Stimulated activated CD4-positive, alpha-beta T cell treated with anti-CD3 and anti-CD28 coated beads, Interleukin-4, amount 100 ng/mL, for 4 hours (primary cell): ENCODE data around the gene ZNF222.

Source experiments
- DNase-seq, 2 experiments: peaks; one replicate each; pipeline ENCODE4 v3.0.0-alpha.2; 2020

The ZNF222 gene

GRCh38 chr19:44025217-44025936, at the start of gene ZNF222:
ZNF222 (plus strand) TSS chr19:44025379; CDS start chr19:44025437, 58 bp downstream.
- peak; percentile 64 to 77 for DNase-seq

GRCh38 chr19:43976732-43977131, 48.4 kb upstream of the ZNF222 start:
- DNase-seq = no peak

- no peak for DNase-seq
These were observed 41.7 kb upstream of the ZNF222 start for GRCh38 chr19:43983544-43983911.

- peak; percentile 56 to 69 for DNase-seq
These were observed 41.1 kb upstream of the ZNF222 start, which contains the start of gene ZNF155 for GRCh38 chr19:43983912-43984686. ZNF155 (plus strand) TSS chr19:43984188; CDS start chr19:43988544, 4,356 bp downstream.

- no peak for DNase-seq
These were observed 40.5 kb upstream of the ZNF222 start for GRCh38 chr19:43984687-43985000.

GRCh38 chr19:43997631-43998290, 27.4 kb upstream of the ZNF222 start:
- DNase-seq = no peak

GRCh38 chr19:44002212-44002565, 23.0 kb upstream of the ZNF222 start:
- DNase-seq = no peak

- DNase-seq = peak; percentile 68 to 85
These were observed 22.4 kb upstream of the ZNF222 start, which contains the start of gene ZNF230 for GRCh38 chr19:44002566-44003460. ZNF230 (plus strand) TSS chr19:44002957; CDS start chr19:44007079, 4,122 bp downstream.

GRCh38 chr19:44003461-44004009, 21.6 kb upstream of the ZNF222 start:
- no peak for DNase-seq

GRCh38 chr19:44005973-44006372, 19.2 kb upstream of the ZNF222 start:
- no peak for DNase-seq

GRCh38 chr19:44007473-44007872, 17.7 kb upstream of the ZNF222 start:
- DNase-seq = no peak

- no peak for DNase-seq
These were observed 14.7 kb upstream of the ZNF222 start for GRCh38 chr19:44010468-44010867.

GRCh38 chr19:44019498-44019897, 5.7 kb upstream of the ZNF222 start:
- DNase-seq = no peak

- no peak for DNase-seq
These were observed 4.0 kb upstream of the ZNF222 start for GRCh38 chr19:44021221-44021620.

- no peak for DNase-seq
These were observed 321 bp upstream of the ZNF222 start for GRCh38 chr19:44024900-44025216.

- no peak for DNase-seq
These were observed 1.4 kb downstream of the ZNF222 start for GRCh38 chr19:44026622-44027021.

GRCh38 chr19:44032001-44032610, 6.9 kb downstream of the ZNF222 start:
- no peak for DNase-seq

GRCh38 chr19:44042147-44042546, 17.0 kb downstream of the ZNF222 start:
- DNase-seq = no peak

GRCh38 chr19:44050740-44051649, 25.8 kb downstream of the ZNF222 start:
- peak; percentile 9 to 13 for DNase-seq

GRCh38 chr19:44051650-44052402, 26.6 kb downstream of the ZNF222 start, which contains the start of gene ZNF223:
ZNF223 (plus strand) TSS chr19:44052036; CDS start chr19:44055177, 3,141 bp downstream.
- DNase-seq = peak; percentile 63 to 70
